CMK (cell line): Measurements from ENCODE around the gene CSAD.
"Not testable (repeated sequence)": the region's sequence is repeated elsewhere in the genome, so short reads cannot be mapped to it uniquely, and the experiment has no call there.

Experiments
- DNase-seq: peaks from one replicate; pipeline ENCODE4 v3.0.0-alpha.2; 2010; ENCODE audit warnings: low read depth

Gene CSAD

DNA sequence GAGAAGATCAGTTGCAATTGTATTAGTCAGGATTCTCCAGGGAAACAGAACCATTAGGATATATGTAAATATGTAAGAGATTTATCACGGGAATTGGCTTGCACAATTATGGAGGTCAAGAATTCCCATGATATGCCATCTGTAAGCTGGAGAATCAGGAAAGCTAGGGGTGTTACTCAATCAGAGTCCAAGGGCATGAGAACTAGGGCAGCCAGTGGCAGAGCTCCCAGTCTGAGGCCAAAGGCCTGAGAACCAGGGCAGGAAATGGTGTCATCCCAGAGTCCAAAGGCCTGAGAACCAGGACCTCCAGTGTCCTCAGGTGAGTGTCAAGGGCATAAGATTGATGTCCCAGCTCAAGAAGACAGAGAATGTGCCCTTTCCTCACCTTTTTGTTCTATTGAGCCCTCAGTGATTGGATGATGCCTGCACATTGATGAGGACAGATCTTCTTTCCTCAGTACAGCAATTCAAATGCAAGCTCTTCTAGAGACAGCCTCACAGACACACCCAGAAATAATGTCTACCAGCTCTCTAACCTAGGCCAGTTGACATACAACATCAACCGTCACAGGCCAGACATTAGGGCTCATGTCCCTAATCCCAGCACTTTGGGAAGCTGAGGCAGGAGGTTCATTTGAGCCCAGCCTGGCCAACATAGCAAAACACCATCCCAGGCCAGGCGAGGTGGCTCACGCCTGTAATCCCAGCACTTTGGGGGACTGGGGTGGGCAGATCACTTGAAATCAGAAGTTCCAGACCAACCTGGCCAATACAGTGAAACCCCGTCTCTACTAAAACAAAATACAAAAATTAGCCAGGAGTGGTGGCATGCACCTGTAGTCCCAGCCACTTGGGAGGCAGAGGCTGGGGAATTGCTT lies 35.1 kb downstream of the CSAD start:
- DNase-seq = no peak

GRCh38 chr12:53143355-53143754 lies 37.4 kb downstream of the CSAD start:
- no peak for DNase-seq

DNA sequence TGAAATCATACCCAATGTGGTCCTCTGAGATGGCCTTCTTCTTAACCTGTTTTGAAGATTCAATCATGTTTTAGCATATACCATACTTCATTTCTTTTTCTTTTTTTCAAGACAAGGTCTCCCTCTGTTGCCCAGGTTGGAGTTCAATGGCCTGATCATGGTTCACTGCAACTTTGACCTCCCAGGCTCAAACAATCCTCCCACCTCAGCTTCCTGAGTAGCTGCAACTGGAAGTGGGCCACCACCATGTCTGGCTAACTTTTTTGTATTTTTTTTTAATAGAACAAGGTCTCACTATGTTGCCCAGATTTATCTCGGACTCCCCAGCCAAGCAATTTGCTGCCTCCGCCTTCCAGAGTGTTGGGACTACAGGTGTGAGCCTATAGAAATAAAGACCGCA lies 47.0 kb downstream of the CSAD start:
- no peak for DNase-seq

DNA sequence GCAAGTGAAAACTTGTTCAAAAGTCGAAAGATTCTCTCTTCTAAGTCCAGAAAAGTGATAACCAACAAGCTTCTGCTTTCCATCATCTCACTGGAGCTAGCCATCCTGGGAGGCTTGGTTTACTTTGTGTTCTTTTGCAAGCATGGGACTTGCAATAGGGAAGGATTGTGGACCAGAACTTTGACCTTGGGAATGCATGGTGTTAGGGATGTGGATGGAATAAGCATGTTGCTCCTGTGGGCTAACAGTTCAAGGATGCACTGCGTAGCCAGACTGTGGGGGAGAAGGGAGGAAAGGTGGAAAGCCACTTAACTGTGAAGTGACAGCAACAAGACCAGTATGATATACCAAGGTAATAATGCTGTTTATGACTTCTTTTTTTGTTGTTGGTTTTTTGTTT lies 48.9 kb downstream of the CSAD start:
- no peak for DNase-seq

- no peak for DNase-seq
Measured at GRCh38 chr12:53128780-53129569, 51.8 kb downstream of the CSAD start.

- DNase-seq = no peak
Measured at GRCh38 chr12:53127169-53127568, 53.6 kb downstream of the CSAD start.

DNA sequence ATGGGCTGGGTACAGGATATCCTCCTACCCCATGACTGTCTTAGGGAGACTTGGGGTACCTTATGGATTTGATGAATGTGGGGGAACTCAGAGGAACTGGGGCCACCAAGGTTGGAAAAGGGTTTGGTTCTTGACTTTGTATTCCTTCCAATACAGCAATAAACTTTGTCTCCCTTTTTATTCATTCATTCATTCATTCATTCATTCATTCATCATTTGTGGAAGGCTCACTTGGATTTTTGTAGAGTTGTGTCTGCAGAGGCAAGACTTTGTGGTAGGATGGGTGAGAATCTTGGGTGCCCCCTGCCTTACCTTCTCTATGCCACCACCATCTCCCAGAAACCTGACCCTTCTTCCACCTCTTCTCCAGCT lies 56.4 kb downstream of the CSAD start:
- no peak for DNase-seq

GRCh38 chr12:53123578-53124351 lies 57.0 kb downstream of the CSAD start:
- DNase-seq = no peak

DNA sequence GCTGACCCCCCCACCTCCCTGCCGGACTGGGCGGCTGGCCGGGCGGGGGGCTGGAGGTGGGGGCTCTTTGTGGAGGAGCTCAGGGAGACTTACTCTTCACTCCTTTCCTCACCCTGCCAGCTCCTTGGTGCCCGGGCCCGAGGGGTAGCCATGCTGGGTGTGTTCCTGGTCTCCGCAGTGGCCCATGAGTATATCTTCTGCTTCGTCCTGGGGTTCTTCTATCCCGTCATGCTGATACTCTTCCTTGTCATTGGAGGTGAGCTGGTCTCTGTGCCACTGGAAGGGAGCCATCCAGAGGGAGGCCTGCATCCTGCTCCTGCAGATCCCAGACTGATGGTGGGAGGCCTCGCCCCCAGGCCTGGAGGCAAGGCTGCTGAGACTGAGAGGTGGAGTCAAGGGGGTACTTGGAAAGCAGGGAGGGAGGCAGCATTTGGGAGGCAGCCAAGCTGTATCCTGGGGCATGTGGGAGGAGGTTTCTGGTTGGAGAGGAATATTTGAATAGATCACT lies 57.7 kb downstream of the CSAD start:
- DNase-seq = no peak

- DNase-seq = no peak
Measured at GRCh38 chr12:53120685-53121525, 59.8 kb downstream of the CSAD start.

DNA sequence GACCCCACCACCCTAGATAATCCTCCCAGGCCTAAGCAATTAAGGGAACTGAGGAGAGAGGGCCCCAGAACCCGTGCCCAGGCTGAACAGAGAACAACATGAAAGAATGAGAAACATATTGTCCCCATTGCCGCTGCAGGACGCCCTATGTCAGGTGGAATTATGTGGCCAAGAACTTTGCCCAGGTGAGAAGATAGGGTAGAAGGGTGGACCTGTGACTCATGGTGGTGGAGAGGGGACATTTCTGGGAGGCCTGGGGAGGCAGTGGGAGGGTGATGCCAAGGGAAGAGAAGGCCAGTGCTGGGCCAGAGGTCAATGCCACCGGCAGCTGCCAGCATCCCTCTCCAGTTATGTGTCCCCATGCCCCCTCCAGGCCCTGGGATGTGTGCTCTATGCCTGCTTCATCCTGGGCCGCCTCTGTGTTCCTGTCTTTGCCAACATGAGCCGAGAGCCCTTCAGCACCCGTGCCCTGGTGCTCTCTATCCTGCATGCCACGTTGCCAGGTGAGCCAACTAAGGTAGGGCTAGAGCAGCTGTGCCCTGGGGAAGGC lies 61.9 kb downstream of the CSAD start:
- DNase-seq = no peak

DNA sequence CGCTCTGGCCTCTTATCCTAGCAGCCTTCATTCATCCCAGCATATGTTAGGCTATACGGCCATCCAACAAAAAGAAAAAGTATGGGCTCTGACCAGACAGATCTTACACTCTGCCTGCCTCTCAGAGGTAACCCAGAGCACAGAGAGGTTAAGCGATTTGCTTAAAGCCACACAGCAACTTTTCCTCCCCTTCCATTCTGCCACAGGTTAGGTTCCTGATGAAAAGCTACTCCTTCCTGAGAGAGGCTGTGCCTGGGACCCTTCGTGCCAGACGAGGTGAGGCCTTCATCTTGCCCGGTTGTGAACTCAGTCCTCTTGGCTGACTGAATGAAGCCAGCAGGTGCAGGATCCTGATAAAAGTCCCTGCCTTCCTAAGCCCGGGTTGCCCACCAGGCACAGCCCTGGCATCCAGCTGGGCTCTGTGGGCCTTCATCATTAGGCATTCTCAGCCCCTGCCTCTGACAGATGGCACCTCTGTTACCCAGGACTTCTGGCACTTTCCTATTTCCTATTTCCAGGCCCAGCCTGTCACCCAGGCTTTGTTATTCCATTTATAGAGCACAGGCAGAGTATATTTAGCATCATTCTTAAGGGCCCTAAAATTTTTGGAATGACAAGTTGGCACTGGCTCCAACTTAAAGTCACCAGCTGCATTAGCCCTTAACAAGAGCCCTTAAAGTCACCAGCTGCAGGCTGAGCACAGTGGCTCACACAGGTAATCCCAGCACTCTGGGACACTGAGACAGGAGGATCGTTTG lies 64.7 kb downstream of the CSAD start:
- no peak for DNase-seq

- no peak for DNase-seq
Measured at GRCh38 chr12:53115112-53115890, 65.4 kb downstream of the CSAD start.

GRCh38 chr12:53113951-53114350 lies 66.8 kb downstream of the CSAD start:
- DNase-seq = no peak

- DNase-seq = no peak
Measured at GRCh38 chr12:53113136-53113705, 67.5 kb downstream of the CSAD start.

GRCh38 chr12:53112431-53112830 lies 68.3 kb downstream of the CSAD start:
- DNase-seq = not testable (repeated sequence)
